ENCODE data around the gene ZNF880.
"Not testable (repeated sequence)": the region's sequence is repeated elsewhere in the genome, so short reads cannot be mapped to it uniquely, and the experiment has no call there.

Gene ZNF880

GRCh38 chr19:52369559-52370340 is at the start of gene ZNF880:
ZNF880 (plus strand) TSS chr19:52369923; CDS start chr19:52369966, 43 bp downstream.
- DNase-seq, result no peak

GRCh38 chr19:52322429-52322828 is 47.3 kb upstream of the ZNF880 start:
- DNase-seq, result no peak

GRCh38 chr19:52331757-52332156 is 38.0 kb upstream of the ZNF880 start:
- no peak for DNase-seq

- no peak for DNase-seq
Measured at GRCh38 chr19:52335768-52336116, 34.0 kb upstream of the ZNF880 start.

GRCh38 chr19:52336117-52336790 is 33.5 kb upstream of the ZNF880 start, which contains the start of gene ZNF610:
ZNF610 (plus strand) TSS chr19:52336243; CDS start chr19:52349173, 12,930 bp downstream.
- peak; percentile 51 to 52 for DNase-seq

- no peak for DNase-seq
Measured at GRCh38 chr19:52336791-52337381, 32.8 kb upstream of the ZNF880 start.

GRCh38 chr19:52339022-52339421 is 30.7 kb upstream of the ZNF880 start:
- DNase-seq, result not testable (repeated sequence)

- DNase-seq, result no peak
Measured at GRCh38 chr19:52343548-52343947, 26.2 kb upstream of the ZNF880 start.

- no peak for DNase-seq
Measured at GRCh38 chr19:52345162-52345561, 24.6 kb upstream of the ZNF880 start.

- DNase-seq, result no peak
Measured at GRCh38 chr19:52351512-52351911, 18.2 kb upstream of the ZNF880 start.

GRCh38 chr19:52366414-52366824 is 3.3 kb upstream of the ZNF880 start:
- DNase-seq, result no peak

GRCh38 chr19:52370341-52370710 is 603 bp downstream of the ZNF880 start:
- no peak for DNase-seq

GRCh38 chr19:52391135-52391534 is 21.4 kb downstream of the ZNF880 start:
- no peak for DNase-seq

- no peak for DNase-seq
Measured at GRCh38 chr19:52397310-52398080, 27.8 kb downstream of the ZNF880 start, which contains the start of gene ZNF528. ZNF528 (plus strand) TSS chr19:52397849; CDS start chr19:52402014, 4,165 bp downstream.

- DNase-seq, result no peak
Measured at GRCh38 chr19:52398081-52398441, 28.3 kb downstream of the ZNF880 start.

GRCh38 chr19:52410276-52410675 is 40.6 kb downstream of the ZNF880 start:
- DNase-seq, result no peak

- DNase-seq, result no peak
Measured at GRCh38 chr19:52415711-52416110, 46.0 kb downstream of the ZNF880 start.

GRCh38 chr19:52428937-52429336 is 59.2 kb downstream of the ZNF880 start, which contains the start of gene ZNF534:
ZNF534 (plus strand) TSS chr19:52429148; CDS start chr19:52431475, 2,327 bp downstream.
- no peak for DNase-seq

All from Kasumi-1 (cell line).